ENCODE results near the gene OR2D3.
"Not testable (repeated sequence)": the region's sequence is repeated elsewhere in the genome, so short reads cannot be mapped to it uniquely, and the experiment has no call there.

- TF ChIP-seq EZH2 (IDR thresholded peaks at IDR 0.05; ENCODE audit: borderline replicate concordance, low read length); CTCF (IDR thresholded peaks at IDR 0.05; ENCODE audit: low read length): not testable (repeated sequence)
Measured at GRCh38 chr11:6887711-6888110, 33.1 kb upstream of the OR2D3 start.

Measured in OCI-LY1 (cell line).